Neural progenitor cell (in vitro differentiated cells): Measurements from ENCODE around the gene NBAS. TPM values are rescaled to one million over a fixed set of nuclear protein-coding genes. Genes with fewer than 3 reads are reported as not detected.

ENCODE experiments used
- DNase-seq: peaks from one replicate; pipeline ENCODE4 v3.0.0-alpha.2; 2016; ENCODE audit warnings: low spot score
- H2AFZ ChIP-seq: fragments of 200-600 bp; sonication (generic); replicated peaks from 2 replicates; pipeline ENCODE4 v1.6.1; 2016; ENCODE audit warnings: antibody characterized with exemption
- H3F3A ChIP-seq: fragments of 200-600 bp; sonication (generic); 2 replicates; pipeline ENCODE4 v1.6.1; 2016; ENCODE audit warnings: antibody characterized with exemption, low read depth
- H3K27ac ChIP-seq: fragments of 200-600 bp; sonication (generic); 2 replicates; pipeline ENCODE4 v1.5.1; 2016; ENCODE audit warnings: mild to moderate bottlenecking
- H3K27me3 ChIP-seq: fragments of 200-600 bp; sonication (generic); 2 replicates; pipeline ENCODE4 v1.6.1; 2016; ENCODE audit warnings: mild to moderate bottlenecking, moderate library complexity
- H3K36me3 ChIP-seq: fragments of 200-600 bp; sonication (generic); 2 replicates; pipeline ENCODE4 v1.5.1; 2016
- H3K4me1 ChIP-seq: fragments of 200-600 bp; sonication (generic); 2 replicates; pipeline ENCODE4 v1.6.1; 2016; ENCODE audit warnings: mixed run types
- H3K4me2 ChIP-seq: fragments of 200-600 bp; sonication (generic); 2 replicates; pipeline ENCODE4 v1.6.1; 2016
- H3K4me3 ChIP-seq: fragments of 200-600 bp; sonication (generic); 2 replicates; pipeline ENCODE4 v1.5.1; 2016
- H3K79me2 ChIP-seq: fragments of 200-600 bp; sonication (generic); 2 replicates; pipeline ENCODE4 v1.6.1; 2016; ENCODE audit warnings: low read depth
- H3K9ac ChIP-seq: fragments of 200-600 bp; sonication (generic); 2 replicates; pipeline ENCODE4 v1.6.1; 2016
- H3K9me3 ChIP-seq: fragments of 200-600 bp; sonication (generic); 2 replicates; pipeline ENCODE4 v1.5.1; 2016; ENCODE audit warnings: low read depth
- H4K20me1 ChIP-seq: fragments of 200-600 bp; sonication (generic); 2 replicates; pipeline ENCODE4 v1.6.1; 2016; ENCODE audit warnings: low read depth
- H3K27ac Mint-ChIP-seq: 3 replicates; pipeline ENCODE4 v1.8.0; 2021; ENCODE audit warnings: mixed read lengths
- H3K27me3 Mint-ChIP-seq: 2 replicates; pipeline ENCODE4 v1.8.0; 2022; ENCODE audit warnings: low read depth, mild to moderate bottlenecking, inconsistent platforms, moderate library complexity, mixed read lengths; ENCODE audit not compliant: insufficient read depth
- H3K36me3 Mint-ChIP-seq: 3 replicates; pipeline ENCODE4 v1.8.0; 2021; ENCODE audit warnings: mixed read lengths
- H3K4me1 Mint-ChIP-seq: 3 replicates; pipeline ENCODE4 v1.8.0; 2021; ENCODE audit warnings: mixed read lengths
- H3K4me3 Mint-ChIP-seq: 3 replicates; pipeline ENCODE4 v1.8.0; 2021; ENCODE audit warnings: mild to moderate bottlenecking, moderate library complexity, mixed read lengths
- H3K9me3 Mint-ChIP-seq: 3 replicates; pipeline ENCODE4 v1.8.0; 2020; ENCODE audit warnings: mixed read lengths
- EZH2 ChIP-seq: fragments of 200-600 bp; sonication (generic); IDR thresholded peaks from 2 replicates; pipeline ENCODE4 v1.6.1; 2017; ENCODE audit warnings: antibody characterized with exemption, mild to moderate bottlenecking, moderate library complexity
- EZH2phosphoT487 ChIP-seq: fragments of 200-600 bp; sonication (generic); IDR thresholded peaks from 2 replicates; pipeline ENCODE4 v1.6.1; 2017; ENCODE audit warnings: antibody characterized with exemption
- total RNA-seq: library from RNA; depleted of rRNA; stranded (reverse); fragments of >200 nt; gene quantifications from 2 replicates; pipeline ENCODE4 v1.2.3, GENCODE V29; 2015; ENCODE audit warnings: low replicate concordance
- TF ChIP-seq, protein P1 (sequence below): fragments of 200-600 bp; sonication (generic); IDR thresholded peaks from 2 replicates; pipeline ENCODE4 v1.5.1; 2017; ENCODE audit warnings: antibody characterized with exemption, mild to moderate bottlenecking

The NBAS gene
- total RNA-seq, 1 donor from 2014 or later: 58.0 TPM

DNA sequence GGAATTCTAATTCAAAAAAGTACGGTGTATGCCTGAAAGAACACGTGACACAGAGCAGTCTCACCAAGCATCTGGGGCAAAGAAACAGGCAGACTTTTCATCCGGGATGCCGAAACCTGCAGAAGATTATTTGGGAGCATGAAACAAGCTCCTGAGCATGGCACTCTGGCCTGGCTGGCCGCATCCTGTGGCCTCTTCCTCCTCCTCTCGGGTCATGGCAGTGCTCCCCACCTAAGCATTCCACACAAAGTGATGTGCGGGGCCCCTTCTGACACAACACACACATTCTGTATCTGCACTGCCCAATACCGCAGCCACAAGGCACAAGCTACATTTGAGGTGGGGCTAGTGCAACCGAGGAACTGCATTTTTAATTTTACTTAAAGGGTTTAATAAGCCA is 380.8 kb downstream of the NBAS start:
- Mint-ChIP-seq H3K27ac (no peak overlapping the region), H3K4me3 (no peak overlapping the region)
- no peak overlapping the region for H3K4me2 ChIP-seq

DNA sequence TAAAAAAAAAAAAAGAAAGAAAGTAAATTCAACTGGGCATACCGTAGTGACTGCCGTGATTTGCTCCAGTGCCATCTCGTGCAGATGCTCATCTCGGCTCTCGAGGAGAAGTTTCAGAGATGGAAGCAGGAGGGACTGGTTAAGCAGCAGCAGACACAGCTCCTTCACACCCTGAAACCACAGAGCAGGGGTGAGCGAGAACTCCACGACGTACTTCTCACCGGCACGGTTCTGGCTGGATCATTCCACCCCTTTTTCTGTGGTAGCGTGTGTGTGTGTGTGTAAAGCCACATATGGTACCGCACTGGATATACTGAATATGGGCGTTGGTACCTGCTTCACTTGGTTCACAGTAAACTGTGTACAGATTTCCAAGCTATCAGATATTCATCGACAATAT is 382.2 kb downstream of the NBAS start:
- H4K20me1 ChIP-seq: no peaks in the 10 kb centered on the region
- H3K36me3 Mint-ChIP-seq: peaks cover 17% of the 10 kb centered on the region
- TF ChIP-seq, protein P1, sequence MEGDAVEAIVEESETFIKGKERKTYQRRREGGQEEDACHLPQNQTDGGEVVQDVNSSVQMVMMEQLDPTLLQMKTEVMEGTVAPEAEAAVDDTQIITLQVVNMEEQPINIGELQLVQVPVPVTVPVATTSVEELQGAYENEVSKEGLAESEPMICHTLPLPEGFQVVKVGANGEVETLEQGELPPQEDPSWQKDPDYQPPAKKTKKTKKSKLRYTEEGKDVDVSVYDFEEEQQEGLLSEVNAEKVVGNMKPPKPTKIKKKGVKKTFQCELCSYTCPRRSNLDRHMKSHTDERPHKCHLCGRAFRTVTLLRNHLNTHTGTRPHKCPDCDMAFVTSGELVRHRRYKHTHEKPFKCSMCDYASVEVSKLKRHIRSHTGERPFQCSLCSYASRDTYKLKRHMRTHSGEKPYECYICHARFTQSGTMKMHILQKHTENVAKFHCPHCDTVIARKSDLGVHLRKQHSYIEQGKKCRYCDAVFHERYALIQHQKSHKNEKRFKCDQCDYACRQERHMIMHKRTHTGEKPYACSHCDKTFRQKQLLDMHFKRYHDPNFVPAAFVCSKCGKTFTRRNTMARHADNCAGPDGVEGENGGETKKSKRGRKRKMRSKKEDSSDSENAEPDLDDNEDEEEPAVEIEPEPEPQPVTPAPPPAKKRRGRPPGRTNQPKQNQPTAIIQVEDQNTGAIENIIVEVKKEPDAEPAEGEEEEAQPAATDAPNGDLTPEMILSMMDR: no peak
- TF ChIP-seq EZH2phosphoT487: no peak
- TF ChIP-seq EZH2: no peak

More for the DNA sequence above, 380.8 kb downstream of the NBAS start:
- Mint-ChIP-seq H3K4me1 (peaks cover 5% of the 10 kb centered on the region), H3K27me3 (no peaks in the 10 kb centered on the region), H3K36me3 (peaks cover 15% of the 10 kb centered on the region), H3K9me3 (no peaks in the 10 kb centered on the region)
- H3K27ac ChIP-seq: no peak overlapping the region
- no peak overlapping the region for H2AFZ ChIP-seq
- H4K20me1 ChIP-seq: no peaks in the 10 kb centered on the region
- no peak overlapping the region for H3K4me3 ChIP-seq
- TF ChIP-seq EZH2 (no peak), EZH2phosphoT487 (no peak)
- TF ChIP-seq, protein P1: no peak
- H3K79me2 ChIP-seq: no peaks in the 10 kb centered on the region
- H3K4me1 ChIP-seq: no peaks in the 10 kb centered on the region
- no peaks in the 10 kb centered on the region for H3K9me3 ChIP-seq
- DNase-seq: no peak
- H3F3A ChIP-seq: no peaks in the 10 kb centered on the region
- H3K9ac ChIP-seq: no peak overlapping the region
- no peaks in the 10 kb centered on the region for H3K36me3 ChIP-seq
- no peaks in the 10 kb centered on the region for H3K27me3 ChIP-seq

DNA sequence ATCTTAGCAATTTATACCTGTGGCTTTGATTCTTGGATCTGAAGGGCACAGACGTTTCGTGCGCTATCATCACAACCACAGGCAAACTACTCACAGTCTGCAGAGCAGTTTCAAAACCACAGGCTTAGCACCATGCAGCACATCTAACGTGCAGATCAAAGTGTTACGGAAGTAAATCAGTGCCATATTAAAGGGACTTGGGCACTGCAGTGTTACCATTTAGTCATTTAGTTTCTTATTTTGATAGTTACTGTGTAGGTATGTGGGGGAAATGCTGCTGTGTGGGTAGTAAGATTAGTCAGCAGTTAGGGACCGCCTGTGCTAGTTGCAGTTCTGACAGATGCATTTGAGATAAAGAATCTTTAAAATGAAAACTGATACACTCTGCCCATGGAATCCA is 384.0 kb downstream of the NBAS start:
- TF ChIP-seq, protein P1: no peak
- no peak for TF ChIP-seq EZH2
- no peak for TF ChIP-seq EZH2phosphoT487
- Mint-ChIP-seq H3K9me3 (no peaks in the 10 kb centered on the region), H3K27ac (no peak overlapping the region), H3K36me3 (peaks cover 12% of the 10 kb centered on the region), H3K4me3 (no peak overlapping the region), H3K4me1 (peaks cover 5% of the 10 kb centered on the region), H3K27me3 (no peaks in the 10 kb centered on the region)
- Histone ChIP-seq H3F3A (no peaks in the 10 kb centered on the region), H3K79me2 (no peaks in the 10 kb centered on the region), H3K9me3 (no peaks in the 10 kb centered on the region), H3K9ac (no peak overlapping the region), H3K4me3 (no peak overlapping the region), H3K4me2 (no peak overlapping the region), H3K27ac (no peak overlapping the region), H3K4me1 (no peaks in the 10 kb centered on the region), H4K20me1 (no peaks in the 10 kb centered on the region), H2AFZ (no peak overlapping the region), H3K36me3 (no peaks in the 10 kb centered on the region), H3K27me3 (no peaks in the 10 kb centered on the region)
- no peak for DNase-seq

More for the DNA sequence above, 382.2 kb downstream of the NBAS start:
- Histone ChIP-seq H3K4me2 (no peak overlapping the region), H3K27me3 (no peaks in the 10 kb centered on the region), H3K79me2 (no peaks in the 10 kb centered on the region), H3K27ac (no peak overlapping the region), H3K4me1 (no peaks in the 10 kb centered on the region), H3F3A (no peaks in the 10 kb centered on the region), H3K36me3 (no peaks in the 10 kb centered on the region), H2AFZ (no peak overlapping the region), H3K9me3 (no peaks in the 10 kb centered on the region), H3K9ac (no peak overlapping the region), H3K4me3 (no peak overlapping the region)
- H3K4me3 Mint-ChIP-seq: no peak overlapping the region
- no peaks in the 10 kb centered on the region for H3K27me3 Mint-ChIP-seq
- no peak overlapping the region for H3K27ac Mint-ChIP-seq
- no peak for DNase-seq
- H3K4me1 Mint-ChIP-seq: peaks cover 5% of the 10 kb centered on the region
- no peaks in the 10 kb centered on the region for H3K9me3 Mint-ChIP-seq
